Thyroid gland (tissue), 4 donors: ENCODE results near the gene LDB2. TPM values are rescaled to one million over a fixed set of nuclear protein-coding genes. Genes with fewer than 3 reads are reported as not detected.

ENCODE experiments used
- DNase-seq, 2 donors: peaks; one replicate each; pipeline ENCODE4 v3.0.0-alpha.2; 2019
- H3K27ac ChIP-seq, 3 donors: fragments of 200-600 bp; sonication (generic); 1 replicate in 2 of 3; 2 replicates in 1 of 3; pipeline ENCODE4 v1.5.1; 2016 to 2019; ENCODE audit warnings: mild to moderate bottlenecking in 1 of 3, moderate library complexity in 1 of 3
- H3K27me3 ChIP-seq: fragments of 200-600 bp; sonication (generic); one replicate; pipeline ENCODE4 v1.5.1; 2019
- H3K36me3 ChIP-seq, 2 donors: fragments of 200-600 bp; sonication (generic); one replicate each; pipeline ENCODE4 v1.5.1; 2016 to 2019
- H3K4me1 ChIP-seq, 2 donors: fragments of 200-600 bp; sonication (generic); one replicate each; pipeline ENCODE4 v1.5.1; 2017 to 2019
- H3K4me3 ChIP-seq, 3 donors: fragments of 200-600 bp; sonication (generic); replicated peaks in 1 of 3; 1 replicate in 2 of 3; 2 replicates in 1 of 3; pipeline ENCODE4 v1.5.1; 2016; ENCODE audit warnings: mild to moderate bottlenecking in 1 of 3
- H3K9me3 ChIP-seq: fragments of 200-600 bp; sonication (generic); one replicate; pipeline ENCODE4 v1.5.1; 2017
- POLR2A ChIP-seq, 2 donors: fragments of 450-650 bp; IDR thresholded peaks; one replicate each; pipeline ENCODE4 v1.6.1; 2017; ENCODE audit warnings: antibody characterized with exemption in 2 of 2, mild to moderate bottlenecking in 2 of 2, moderate library complexity in 1 of 2
- WGBS, 2 donors: methylation state at CpG; one replicate each; pipeline ENCODE4 v1.1.5; 2017; 5-methylcytosine and 5-hydroxymethylcytosine counted together
- intact Hi-C: fragments of 100-400 bp; cut with DNase I; formaldehyde crosslinking; loops from one replicate; pipeline ENCODE4 v1.15.1; 2023
- total RNA-seq, 4 donors: library from RNA; depleted of rRNA; stranded (reverse); fragments of >200 nt; gene quantifications; one replicate each; pipeline ENCODE4 v1.2.3, GENCODE V29; 2016
- TF ChIP-seq, protein P1 (sequence below), 6 experiments: fragments of 200-600 bp in 3 of 6; fragments of 450-650 bp in 3 of 6; sonication (generic) in 3 of 6; IDR thresholded peaks; one replicate each; pipeline ENCODE4 v1.5.1; 2016 to 2019; ENCODE audit warnings: antibody characterized with exemption in 6 of 6, mild to moderate bottlenecking in 2 of 6, inconsistent platforms in 1 of 6, moderate library complexity in 1 of 6

Gene LDB2
- total RNA-seq, 4 donors from 2014 or later, result 19.9 to 71.5 (median 41.1) TPM

- Histone ChIP-seq H3K36me3 (no peaks in the 10 kb centered on the region), H3K27ac (no peak overlapping the region), H3K27me3 (no peaks in the 10 kb centered on the region), H3K4me1 (no peaks in the 10 kb centered on the region), H3K9me3 (no peaks in the 10 kb centered on the region), H3K4me3 (no peak overlapping the region)
- intact Hi-C loops, result no loop called here
- TF ChIP-seq, protein P1, sequence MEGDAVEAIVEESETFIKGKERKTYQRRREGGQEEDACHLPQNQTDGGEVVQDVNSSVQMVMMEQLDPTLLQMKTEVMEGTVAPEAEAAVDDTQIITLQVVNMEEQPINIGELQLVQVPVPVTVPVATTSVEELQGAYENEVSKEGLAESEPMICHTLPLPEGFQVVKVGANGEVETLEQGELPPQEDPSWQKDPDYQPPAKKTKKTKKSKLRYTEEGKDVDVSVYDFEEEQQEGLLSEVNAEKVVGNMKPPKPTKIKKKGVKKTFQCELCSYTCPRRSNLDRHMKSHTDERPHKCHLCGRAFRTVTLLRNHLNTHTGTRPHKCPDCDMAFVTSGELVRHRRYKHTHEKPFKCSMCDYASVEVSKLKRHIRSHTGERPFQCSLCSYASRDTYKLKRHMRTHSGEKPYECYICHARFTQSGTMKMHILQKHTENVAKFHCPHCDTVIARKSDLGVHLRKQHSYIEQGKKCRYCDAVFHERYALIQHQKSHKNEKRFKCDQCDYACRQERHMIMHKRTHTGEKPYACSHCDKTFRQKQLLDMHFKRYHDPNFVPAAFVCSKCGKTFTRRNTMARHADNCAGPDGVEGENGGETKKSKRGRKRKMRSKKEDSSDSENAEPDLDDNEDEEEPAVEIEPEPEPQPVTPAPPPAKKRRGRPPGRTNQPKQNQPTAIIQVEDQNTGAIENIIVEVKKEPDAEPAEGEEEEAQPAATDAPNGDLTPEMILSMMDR (IDR thresholded peaks at IDR 0.05), result no peak
- TF ChIP-seq POLR2A (IDR thresholded peaks at IDR 0.05), result no peak
- 84 to 86% methylated on average over 8 of the region's 8 CpGs for WGBS, 2 donors
- no peak for DNase-seq
These were observed 139.6 kb downstream of the LDB2 start for GRCh38 chr4:16758816-16759215.

DNA sequence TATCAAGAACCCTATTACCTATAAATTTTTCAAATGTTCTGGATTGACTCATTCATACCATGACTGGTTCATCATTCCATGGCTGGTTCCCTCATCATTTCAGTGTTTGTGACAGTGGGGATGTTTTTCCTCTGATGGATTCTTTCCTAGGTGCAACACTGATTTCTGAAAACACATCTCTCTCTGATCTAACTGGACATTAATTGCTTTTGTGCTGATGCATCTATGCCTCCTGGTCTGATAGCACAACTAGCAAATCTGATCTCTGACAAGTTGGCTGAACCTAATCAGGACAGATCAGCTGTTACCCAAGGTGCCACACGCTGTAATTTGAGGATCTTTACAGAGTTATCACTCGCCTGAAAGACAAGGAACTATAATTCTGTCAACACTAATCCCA is 140.2 kb downstream of the LDB2 start:
- TF ChIP-seq POLR2A (IDR thresholded peaks at IDR 0.05), result no peak
- TF ChIP-seq, protein P1 (IDR thresholded peaks at IDR 0.05), result no peak
- Histone ChIP-seq H3K36me3 (no peaks in the 10 kb centered on the region), H3K4me1 (no peaks in the 10 kb centered on the region), H3K9me3 (no peaks in the 10 kb centered on the region), H3K4me3 (no peak overlapping the region), H3K27ac (no peak overlapping the region), H3K27me3 (no peaks in the 10 kb centered on the region)
- 81 to 87% methylated on average over 2 of the region's 2 CpGs for WGBS, 2 donors
- DNase-seq, result no peak
- intact Hi-C loops, result no loop called here

- H3K9me3 ChIP-seq, result no peaks in the 10 kb centered on the region
- TF ChIP-seq POLR2A (IDR thresholded peaks at IDR 0.05), result no peak
- TF ChIP-seq, protein P1 (IDR thresholded peaks at IDR 0.05), result no peak
- H3K4me1 ChIP-seq, result no peaks in the 10 kb centered on the region
- DNase-seq, result no peak
- H3K27ac ChIP-seq, result no peak overlapping the region
- intact Hi-C loops, result no loop called here
- H3K27me3 ChIP-seq, result no peaks in the 10 kb centered on the region
- WGBS, 2 donors, result 71 to 72% methylated on average over 14 of the region's 14 CpGs
- H3K4me3 ChIP-seq, result no peak overlapping the region
- H3K36me3 ChIP-seq, result no peaks in the 10 kb centered on the region
These were observed 141.3 kb downstream of the LDB2 start for GRCh38 chr4:16757080-16757521.

GRCh38 chr4:16754104-16754503 is 144.3 kb downstream of the LDB2 start:
- H3K27ac ChIP-seq, result no peak overlapping the region
- DNase-seq, result no peak
- TF ChIP-seq, protein P1 (IDR thresholded peaks at IDR 0.05), result no peak
- no peak for TF ChIP-seq POLR2A (IDR thresholded peaks at IDR 0.05)
- no peaks in the 10 kb centered on the region for H3K36me3 ChIP-seq
- 89 to 98% methylated on average over 2 of the region's 2 CpGs for WGBS, 2 donors
- H3K9me3 ChIP-seq, result no peaks in the 10 kb centered on the region
- H3K27me3 ChIP-seq, result no peaks in the 10 kb centered on the region
- H3K4me3 ChIP-seq, result no peak overlapping the region
- H3K4me1 ChIP-seq, result no peaks in the 10 kb centered on the region
- intact Hi-C loops, result no loop called here

GRCh38 chr4:16752150-16752549 is 146.3 kb downstream of the LDB2 start:
- Histone ChIP-seq H3K27me3 (no peaks in the 10 kb centered on the region), H3K4me3 (no peak overlapping the region), H3K4me1 (no peaks in the 10 kb centered on the region), H3K9me3 (no peaks in the 10 kb centered on the region), H3K36me3 (no peaks in the 10 kb centered on the region), H3K27ac (no peak overlapping the region)
- TF ChIP-seq POLR2A (IDR thresholded peaks at IDR 0.05), result no peak
- TF ChIP-seq, protein P1 (IDR thresholded peaks at IDR 0.05), result peak in 3 of 6 experiments; percentile 38 to 43 (median 43)
- DNase-seq, result no peak
- intact Hi-C loops, result no loop called here
